NCI-H82 (cell line): Measurements from ENCODE around the gene EIF3I.

Experiments
- DNase-seq: peaks from one replicate; lab custom pipeline; 2025; lab: John Stamatoyannopoulos, UW

The EIF3I gene

DNA sequence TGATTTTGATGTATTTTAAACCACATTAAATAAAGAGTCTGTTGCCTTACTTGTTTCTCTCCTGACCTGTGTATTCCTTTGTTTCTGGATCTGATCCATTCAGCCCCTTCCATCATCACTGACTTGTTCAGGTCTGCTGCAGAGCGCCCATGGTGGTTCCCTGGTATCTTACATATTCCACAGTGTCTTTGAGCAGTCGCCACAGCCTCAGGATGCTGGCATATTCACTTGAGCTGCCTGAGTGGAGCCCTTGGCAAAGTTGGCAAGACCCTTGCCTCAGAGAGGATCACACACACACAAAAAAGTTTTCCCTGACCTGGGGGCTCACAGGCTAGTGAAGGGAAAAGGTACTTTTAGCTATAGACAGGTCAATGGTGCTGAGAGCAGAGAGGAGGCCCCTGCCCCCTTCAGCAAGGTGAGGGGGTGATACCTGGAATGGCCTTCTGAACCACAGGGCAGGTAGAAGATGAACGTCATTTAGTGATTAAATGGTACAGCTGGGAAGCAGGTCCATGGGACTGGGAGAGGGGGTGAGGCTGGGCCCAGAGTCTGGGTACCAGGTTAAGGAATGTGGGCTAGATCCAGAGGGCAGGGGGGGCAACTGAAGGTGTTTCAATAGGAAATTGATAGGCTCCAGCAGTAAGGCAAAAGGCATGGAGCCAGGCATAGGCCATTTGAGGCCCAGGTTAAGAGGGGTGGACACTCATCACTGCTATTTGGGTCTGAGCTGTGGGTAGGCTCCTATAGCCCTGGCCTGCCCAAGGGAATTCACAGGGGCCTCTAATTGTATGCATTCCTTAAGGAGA, 23.8 kb upstream of the EIF3I start:
- DNase-seq = no peak

GRCh38 chr1:32199043-32199716, 23.0 kb upstream of the EIF3I start:
- DNase-seq = no peak

- peak; percentile 39 for DNase-seq
These were observed 22.5 kb upstream of the EIF3I start for GRCh38 chr1:32199717-32200072.

- DNase-seq = peak; percentile 86
These were observed 21.8 kb upstream of the EIF3I start, which contains the start of gene CCDC28B for GRCh38 chr1:32200226-32201010. CCDC28B (plus strand) TSS chr1:32200595; CDS start chr1:32201936, 1,341 bp downstream.

DNA sequence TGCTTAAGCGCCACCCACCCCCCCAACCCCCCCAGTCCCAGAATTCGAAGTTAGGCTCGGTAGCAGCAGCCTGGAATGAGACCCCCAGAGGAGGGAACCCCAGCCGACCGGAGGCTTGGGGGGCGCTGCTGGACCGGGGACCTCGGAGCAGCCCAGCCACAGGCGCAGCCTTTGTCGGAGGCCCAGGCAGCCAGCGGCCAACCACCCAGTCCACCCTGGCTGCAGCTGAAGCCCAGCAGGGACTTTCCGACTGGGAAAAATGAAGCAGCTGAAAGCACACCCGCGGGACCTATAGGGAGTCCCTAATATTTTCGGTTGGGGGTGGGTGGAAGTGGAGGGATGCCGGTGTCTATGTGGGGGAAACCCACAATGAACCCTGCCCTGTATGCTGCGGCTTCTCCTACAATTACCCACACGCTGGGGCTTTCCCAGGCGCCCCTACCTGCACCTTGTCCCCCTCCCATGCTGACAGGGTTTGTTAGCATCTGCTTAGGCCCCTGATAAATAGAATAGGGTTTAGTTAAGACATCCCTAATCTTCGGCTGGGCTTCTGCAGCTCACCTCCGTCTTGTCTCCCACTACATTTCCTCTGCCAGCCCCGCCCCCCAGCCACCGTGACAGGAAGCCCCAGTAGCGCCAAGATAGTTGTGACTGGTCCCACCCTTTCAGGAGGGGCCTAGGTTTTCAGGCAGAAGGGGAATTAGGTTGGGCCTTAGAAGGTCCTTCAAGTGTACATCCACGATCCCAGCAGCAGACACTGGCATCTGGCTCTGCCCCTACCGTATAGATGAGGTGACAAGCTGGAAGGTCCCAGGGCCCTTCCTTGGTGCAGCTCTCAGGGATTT, 21.0 kb upstream of the EIF3I start:
- DNase-seq = peak; percentile 85

- DNase-seq = no peak
These were observed 17.3 kb upstream of the EIF3I start for GRCh38 chr1:32204943-32205361.

DNA sequence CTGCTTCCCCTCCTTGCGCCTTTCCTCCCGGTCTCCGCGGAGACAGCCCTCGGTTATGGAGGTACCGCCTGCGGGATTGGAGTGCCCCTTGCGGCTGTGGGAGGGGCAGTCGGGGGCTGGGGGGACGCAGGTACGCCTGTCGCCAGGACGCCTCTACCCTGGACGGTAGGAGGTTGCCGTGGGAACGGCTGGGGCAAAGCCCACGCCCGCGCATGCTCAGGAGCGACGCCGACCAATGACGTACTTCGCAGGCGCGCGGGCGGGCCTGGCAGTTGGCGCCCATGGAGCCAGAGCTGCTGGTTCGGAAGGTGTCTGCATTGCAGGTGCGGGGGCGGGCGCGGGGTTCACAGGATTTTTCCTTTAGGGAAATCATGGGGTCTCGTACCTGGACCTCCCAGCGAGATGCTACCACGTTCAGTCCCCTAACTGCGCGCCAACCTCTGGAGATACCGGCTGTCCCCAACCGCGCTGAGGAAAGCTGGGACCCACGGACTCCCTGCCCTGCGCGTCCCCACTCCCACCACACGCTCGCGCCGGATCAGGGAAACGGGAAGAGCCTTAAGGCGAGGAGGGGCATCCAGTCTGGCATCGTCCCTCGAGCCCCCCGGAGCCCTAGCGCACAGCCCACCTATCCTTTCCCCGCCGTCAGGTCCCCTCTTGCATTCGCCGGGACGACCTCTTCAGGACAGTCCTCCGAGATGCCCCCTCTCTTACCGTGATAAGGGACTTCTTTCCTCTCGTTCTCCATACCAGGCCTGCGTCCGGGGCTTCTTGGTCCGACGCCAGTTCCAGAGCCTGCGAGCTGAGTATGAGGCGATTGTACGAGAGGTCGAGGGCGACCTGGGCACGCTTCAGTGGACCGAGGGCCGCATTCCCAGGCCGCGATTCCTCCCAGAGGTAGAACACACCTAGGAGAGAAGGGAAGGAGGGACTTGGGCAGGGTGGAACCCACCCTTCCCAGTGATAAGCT, 16.5 kb upstream of the EIF3I start, which contains the start of gene IQCC:
Gene IQCC, plus strand, starts transcription at position 271 of the 970 bp plus-strand sequence. Its CDS starts 11 bp downstream, at position 282.
- DNase-seq = peak; percentile 96

DNA sequence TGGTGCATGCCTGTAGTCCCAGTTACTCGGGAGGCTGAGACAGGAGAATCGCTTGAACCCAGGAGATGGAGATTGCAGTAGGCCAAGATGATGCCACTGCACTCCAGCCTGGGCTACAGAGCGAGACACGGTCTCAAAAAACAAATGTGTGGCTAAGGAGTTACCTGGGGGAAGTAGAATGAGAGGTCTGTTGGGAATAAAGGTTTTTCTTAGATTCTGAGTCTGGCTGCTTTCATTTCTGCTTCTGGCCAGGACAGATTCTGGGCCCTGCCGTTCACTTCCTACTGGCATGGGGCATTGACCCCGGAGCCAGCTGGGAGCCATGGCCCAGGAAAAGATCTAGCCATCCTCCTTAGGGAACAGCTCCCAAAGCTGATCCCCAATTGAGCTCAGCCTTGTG, 13.7 kb upstream of the EIF3I start:
- no peak for DNase-seq

DNA sequence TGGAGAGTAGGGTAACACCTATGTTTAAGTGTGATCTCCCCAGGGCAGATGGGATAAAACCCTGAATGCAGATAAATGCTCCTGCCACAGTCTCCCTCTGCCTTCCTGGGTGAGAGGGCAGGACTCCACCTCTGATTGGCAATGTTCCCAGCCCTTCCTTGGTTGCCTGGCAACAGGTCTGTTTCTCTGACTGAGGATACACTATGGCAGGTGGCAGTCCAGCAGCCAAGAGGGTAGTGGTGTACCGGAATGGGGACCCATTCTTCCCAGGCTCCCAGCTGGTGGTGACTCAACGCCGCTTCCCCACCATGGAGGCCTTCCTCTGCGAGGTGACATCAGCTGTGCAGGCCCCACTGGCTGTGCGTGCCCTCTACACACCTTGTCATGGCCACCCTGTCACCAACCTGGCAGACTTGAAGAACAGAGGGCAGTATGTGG, 13.3 kb upstream of the EIF3I start, which contains the start of gene DCDC2B:
Gene DCDC2B, plus strand, starts transcription at position 199 of the 438 bp plus-strand sequence. Its CDS starts 5 bp downstream, at position 204.
- DNase-seq = peak; percentile 93

GRCh38 chr1:32215629-32216480, 6.4 kb upstream of the EIF3I start:
- DNase-seq = peak; percentile 85

- no peak for DNase-seq
These were observed 5.6 kb upstream of the EIF3I start for GRCh38 chr1:32216566-32216965.

DNA sequence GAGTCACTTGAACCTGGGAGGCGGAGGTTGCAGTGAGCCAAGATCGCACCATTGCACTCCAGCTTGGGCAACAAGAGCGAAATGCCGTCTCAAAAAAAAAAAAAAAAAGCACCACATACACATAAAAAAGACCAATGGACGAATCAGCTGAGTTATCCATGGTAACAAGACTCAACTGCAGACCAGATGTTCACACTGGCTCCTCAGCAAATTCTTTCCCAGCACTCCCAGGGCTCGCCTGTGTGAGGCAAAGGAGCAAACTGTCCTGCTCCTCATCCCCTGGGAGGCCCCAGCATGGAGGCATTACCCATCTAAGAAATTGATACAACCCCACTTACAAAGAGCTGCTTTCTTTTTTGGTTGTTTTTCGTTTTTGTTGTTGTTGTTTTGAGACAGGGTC, 3.2 kb upstream of the EIF3I start:
- no peak for DNase-seq

DNA sequence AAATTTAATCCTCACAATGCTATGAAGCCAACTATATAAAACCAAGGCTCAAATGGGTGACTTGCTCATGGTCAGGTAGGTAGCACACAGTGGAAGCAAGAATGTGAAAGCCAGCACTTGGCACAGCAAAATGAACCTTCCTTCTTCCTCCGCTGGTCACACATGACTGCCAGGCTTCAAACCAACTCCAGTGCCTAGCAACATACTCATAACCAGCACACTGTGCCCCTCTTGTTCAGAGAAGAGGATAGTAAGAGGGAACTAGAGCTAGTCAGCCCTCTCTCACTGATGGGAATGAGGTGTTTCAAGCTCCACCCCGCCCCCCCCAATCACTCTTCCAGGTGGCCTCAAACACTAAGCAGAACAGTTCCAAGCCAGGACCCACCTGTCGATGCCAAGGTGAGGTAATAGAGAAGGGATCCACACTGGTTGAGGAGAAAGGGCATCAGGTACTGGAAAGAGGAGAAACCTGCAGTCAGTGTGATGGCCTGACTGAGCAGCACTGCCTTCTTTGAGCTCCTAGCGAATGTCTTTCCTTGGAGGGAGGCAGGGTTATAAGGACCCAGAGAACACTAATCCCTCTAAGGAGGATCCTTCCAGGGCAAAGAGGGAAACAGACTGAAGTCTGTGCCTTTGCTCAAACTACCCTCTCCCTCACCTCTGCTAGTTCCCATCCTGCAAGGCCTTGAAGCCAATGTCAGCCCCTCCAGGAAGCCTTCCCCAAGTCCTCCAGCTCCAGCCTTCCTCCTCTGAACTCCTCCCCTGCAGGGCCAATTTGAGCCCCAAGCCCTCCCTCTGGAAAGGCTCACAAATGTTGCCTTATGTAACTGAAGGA, 1.2 kb upstream of the EIF3I start:
- DNase-seq = peak; percentile 35

DNA sequence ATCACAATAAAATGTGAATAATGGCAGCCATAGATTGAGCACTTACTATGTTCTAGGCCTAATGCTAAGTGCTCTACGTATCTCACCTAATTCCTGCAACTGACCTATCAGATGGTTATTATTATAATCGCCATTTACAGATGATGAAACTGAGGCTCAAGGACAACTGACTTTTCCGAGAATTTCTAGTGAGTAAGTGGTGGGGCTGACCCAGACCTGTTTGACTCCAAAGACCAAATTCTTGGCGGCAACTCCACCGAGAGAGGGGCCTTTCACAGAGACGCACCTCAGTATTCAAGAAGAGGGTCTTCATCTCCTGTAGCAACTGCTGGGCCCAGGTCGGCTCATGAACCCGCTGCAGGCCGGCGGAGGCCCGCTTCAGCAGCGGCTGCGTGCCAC, 627 bp upstream of the EIF3I start:
- DNase-seq = no peak

GRCh38 chr1:32223683-32224082, 1.5 kb downstream of the EIF3I start:
- no peak for DNase-seq

- DNase-seq = no peak
These were observed 2.1 kb downstream of the EIF3I start for GRCh38 chr1:32224285-32224684.

GRCh38 chr1:32228771-32229170, 6.6 kb downstream of the EIF3I start:
- no peak for DNase-seq

GRCh38 chr1:32231843-32232432, 9.7 kb downstream of the EIF3I start:
- no peak for DNase-seq
